ENCODE data around the gene NME5.

The NME5 gene

DNA sequence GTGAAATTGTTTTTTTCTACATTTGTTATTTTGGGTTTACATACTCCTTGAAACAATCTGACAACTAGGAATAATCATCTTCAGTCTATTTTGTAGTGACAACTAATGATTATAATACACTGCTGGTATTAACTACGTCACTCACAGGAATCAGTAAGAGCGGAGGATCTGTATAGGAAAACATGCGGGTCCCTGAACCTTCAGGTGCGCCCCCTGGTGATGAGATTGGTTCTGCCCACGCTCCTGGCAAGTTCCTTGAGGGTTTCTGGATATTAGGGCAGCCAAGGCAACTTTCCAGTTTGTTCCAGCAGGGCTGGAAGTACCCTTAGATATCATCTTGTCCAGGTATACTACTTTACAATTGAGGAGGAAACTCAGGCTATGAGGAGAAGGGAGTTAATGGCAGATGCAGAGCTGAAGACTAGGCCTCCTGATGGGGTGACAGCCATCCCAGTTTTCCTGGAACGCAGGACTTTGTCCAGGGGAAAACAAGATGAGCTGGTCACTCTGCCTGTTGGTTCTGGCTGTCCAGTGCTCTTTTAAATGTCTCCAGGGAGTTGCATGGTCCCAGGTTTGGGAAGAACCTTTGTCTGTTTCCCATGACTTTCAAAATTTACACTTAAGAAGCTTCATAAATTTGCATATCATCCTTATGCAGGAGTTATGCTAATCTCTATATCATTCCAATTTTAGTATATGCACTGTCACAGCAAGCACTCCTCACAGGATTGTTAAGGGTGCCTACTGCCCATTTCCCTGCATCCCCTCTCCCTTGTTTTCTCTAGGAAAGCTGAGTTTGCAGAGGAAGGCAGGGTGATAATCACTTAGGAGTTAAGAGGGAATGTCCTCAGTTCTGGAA is 70.3 kb downstream of the NME5 start:
- Histone ChIP-seq H3K36me3 (ENCODE audit: control insufficient read depth, low read length) (no peaks in the 10 kb centered on the region), H3F3A (ENCODE audit: control insufficient read depth, insufficient read depth) (no peaks in the 10 kb centered on the region), H3K4me3 (ENCODE audit: low read length) (no peak overlapping the region), H3K9me3 (ENCODE audit: control insufficient read depth, insufficient read depth, low read length) (no peaks in the 10 kb centered on the region), H3K4me2 (ENCODE audit: low read length) (no peak overlapping the region), H3K9me2 (replicated peaks; ENCODE audit: control insufficient read depth, low read length) (no peaks in the 10 kb centered on the region), H3K4me1 (ENCODE audit: control insufficient read depth, low read length) (0 out of 2 replicates have a peak, but pooled peaks cover 3% of the 10 kb centered on the region), H3K79me2 (ENCODE audit: control insufficient read depth, low read length) (no peaks in the 10 kb centered on the region), H4K20me1 (ENCODE audit: control insufficient read depth, insufficient read depth, low read depth, low read length) (no peaks in the 10 kb centered on the region), H3K27ac (ENCODE audit: low read depth, low read length) (no peak overlapping the region), H3K27me3 (ENCODE audit: control insufficient read depth, low read length) (no peaks in the 10 kb centered on the region)
- TF ChIP-seq, protein P1, sequence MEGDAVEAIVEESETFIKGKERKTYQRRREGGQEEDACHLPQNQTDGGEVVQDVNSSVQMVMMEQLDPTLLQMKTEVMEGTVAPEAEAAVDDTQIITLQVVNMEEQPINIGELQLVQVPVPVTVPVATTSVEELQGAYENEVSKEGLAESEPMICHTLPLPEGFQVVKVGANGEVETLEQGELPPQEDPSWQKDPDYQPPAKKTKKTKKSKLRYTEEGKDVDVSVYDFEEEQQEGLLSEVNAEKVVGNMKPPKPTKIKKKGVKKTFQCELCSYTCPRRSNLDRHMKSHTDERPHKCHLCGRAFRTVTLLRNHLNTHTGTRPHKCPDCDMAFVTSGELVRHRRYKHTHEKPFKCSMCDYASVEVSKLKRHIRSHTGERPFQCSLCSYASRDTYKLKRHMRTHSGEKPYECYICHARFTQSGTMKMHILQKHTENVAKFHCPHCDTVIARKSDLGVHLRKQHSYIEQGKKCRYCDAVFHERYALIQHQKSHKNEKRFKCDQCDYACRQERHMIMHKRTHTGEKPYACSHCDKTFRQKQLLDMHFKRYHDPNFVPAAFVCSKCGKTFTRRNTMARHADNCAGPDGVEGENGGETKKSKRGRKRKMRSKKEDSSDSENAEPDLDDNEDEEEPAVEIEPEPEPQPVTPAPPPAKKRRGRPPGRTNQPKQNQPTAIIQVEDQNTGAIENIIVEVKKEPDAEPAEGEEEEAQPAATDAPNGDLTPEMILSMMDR (IDR thresholded peaks at IDR 0.05; ENCODE audit: low read depth, low read length, poor library complexity, severe bottlenecking) = peak; percentile 93
- TF ChIP-seq EZH2phosphoT487 (IDR thresholded peaks at IDR 0.05; ENCODE audit: borderline replicate concordance, low read length) = no peak

DNA sequence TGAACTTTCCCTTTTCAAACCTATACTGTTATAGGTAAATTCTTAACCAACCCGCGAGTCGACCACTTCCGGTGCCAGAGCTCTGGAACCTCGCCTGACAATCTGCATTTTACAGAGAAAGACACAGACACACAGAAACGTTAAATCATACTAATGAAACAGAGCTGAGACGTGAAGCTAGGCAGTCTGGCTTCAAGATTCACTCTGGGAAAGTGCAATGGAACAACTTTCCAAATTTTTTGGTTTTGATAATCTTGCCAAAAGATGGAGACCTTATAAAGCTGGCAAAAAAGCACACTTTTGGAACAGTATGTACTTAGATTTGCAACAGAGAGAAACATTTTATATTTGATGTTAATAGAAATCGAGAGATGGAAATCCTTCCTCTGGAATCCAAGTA is 71.3 kb downstream of the NME5 start:
- Histone ChIP-seq H4K20me1 (ENCODE audit: control insufficient read depth, insufficient read depth, low read depth, low read length) (no peaks in the 10 kb centered on the region), H3K27ac (ENCODE audit: low read depth, low read length) (no peak overlapping the region), H3K36me3 (ENCODE audit: control insufficient read depth, low read length) (no peaks in the 10 kb centered on the region), H3K4me3 (ENCODE audit: low read length) (no peak overlapping the region), H3K79me2 (ENCODE audit: control insufficient read depth, low read length) (no peaks in the 10 kb centered on the region), H3K27me3 (ENCODE audit: control insufficient read depth, low read length) (no peaks in the 10 kb centered on the region), H3K4me2 (ENCODE audit: low read length) (no peak overlapping the region), H3K9me2 (replicated peaks; ENCODE audit: control insufficient read depth, low read length) (no peaks in the 10 kb centered on the region), H3F3A (ENCODE audit: control insufficient read depth, insufficient read depth) (no peaks in the 10 kb centered on the region), H3K4me1 (ENCODE audit: control insufficient read depth, low read length) (0 out of 2 replicates have a peak, but pooled peaks cover 3% of the 10 kb centered on the region), H3K9me3 (ENCODE audit: control insufficient read depth, insufficient read depth, low read length) (no peaks in the 10 kb centered on the region)
- TF ChIP-seq, protein P1 (IDR thresholded peaks at IDR 0.05; ENCODE audit: low read depth, low read length, poor library complexity, severe bottlenecking) = no peak
- no peak for TF ChIP-seq EZH2phosphoT487 (IDR thresholded peaks at IDR 0.05; ENCODE audit: borderline replicate concordance, low read length)
